Measurements from ENCODE around the gene PRKG1. TPM values are rescaled to one million over a fixed set of nuclear protein-coding genes. Genes with fewer than 3 reads are reported as not detected.

The PRKG1 gene
- total and polyA plus RNA-seq, 2 of the 8 experiments (the other 6 are each of a cell fraction or from before 2014, with no cell fraction given) = 4.2 to 15.2 TPM

- TF ChIP-seq KDM5A (IDR thresholded peaks at IDR 0.05; ENCODE audit: low read length) = no peak
- TF ChIP-seq ATF2 (IDR thresholded peaks at IDR 0.05; ENCODE audit: low read length) = no peak
Measured at GRCh38 chr10:52250510-52250909, 1176.2 kb downstream of the PRKG1 start (continued).

Data from H1 (cell line).